H1 (cell line): ENCODE data around the gene HPX. TPM values are rescaled to one million over a fixed set of nuclear protein-coding genes. Genes with fewer than 3 reads are reported as not detected.

Experiments
- CTCF ChIA-PET: fragments of 300-600 bp; sonication (Branson Sonifier 250); formaldehyde crosslinking; loops from one replicate; lab custom pipeline; 2021; ENCODE audit not compliant: partially characterized antibody; lab: Charles Lee
- POLR2A ChIA-PET: fragments of 300-600 bp; sonication (Branson Sonifier 250); formaldehyde crosslinking; loops from one replicate; lab custom pipeline; 2021; ENCODE audit warnings: inconsistent platforms; ENCODE audit not compliant: partially characterized antibody; lab: Charles Lee
- DNase-seq, 2 experiments: peaks; one replicate each; pipeline versions ENCODE4 v3.0.0 to v3.0.0-alpha.2; 2010 to 2022; ENCODE audit warnings: low spot score in 2 of 2, low read depth in 1 of 2, mixed read lengths in 1 of 2
- FAIRE-seq: peaks from 2 replicates; lab custom pipeline; 2011; peaks lifted over from hg19 to GRCh38; lab: Jason Lieb, UNC
- H2AFZ ChIP-seq: 2 replicates; pipeline ENCODE4 v1.8.1; 2012; ENCODE audit warnings: low read length, inconsistent platforms
- H2AK5ac ChIP-seq: 2 replicates; pipeline ENCODE4 v1.6.1; 2013; ENCODE audit warnings: low read depth, low read length
- H2BK120ac ChIP-seq: replicated peaks from 2 replicates; pipeline ENCODE3; 2013; ENCODE audit warnings: low read depth, low read length, inconsistent platforms
- H2BK12ac ChIP-seq: 2 replicates; pipeline ENCODE4 v1.6.1; 2013; ENCODE audit warnings: low read depth, low read length
- H2BK15ac ChIP-seq: 2 replicates; pipeline ENCODE4 v1.6.1; 2013; ENCODE audit warnings: low read length
- H2BK20ac ChIP-seq: 2 replicates; pipeline ENCODE4 v1.6.1; 2013; ENCODE audit warnings: low read length
- H2BK5ac ChIP-seq: 2 replicates; pipeline ENCODE4 v1.6.1; 2013; ENCODE audit warnings: low read depth, low read length
- H3K14ac ChIP-seq: 2 replicates; pipeline ENCODE4 v1.6.1; 2013; ENCODE audit warnings: inconsistent platforms; ENCODE audit not compliant: insufficient read length
- H3K18ac ChIP-seq: 2 replicates; pipeline ENCODE4 v1.6.1; 2013; ENCODE audit warnings: low read length; ENCODE audit errors: extremely low read depth
- H3K23ac ChIP-seq: 2 replicates; pipeline ENCODE4 v1.6.1; 2013; ENCODE audit warnings: inconsistent platforms; ENCODE audit not compliant: insufficient read length
- H3K23me2 ChIP-seq: 2 replicates; pipeline ENCODE4 v1.6.1; 2013; ENCODE audit warnings: low read depth, low read length
- H3K27ac ChIP-seq: 2 replicates; pipeline ENCODE4 v1.6.1; 2011; ENCODE audit warnings: low read depth, low read length, inconsistent platforms
- H3K27me3 ChIP-seq, 4 experiments: replicated peaks in 1 of 4; 1 replicate in 1 of 4; 2 replicates in 3 of 4; pipeline versions ENCODE4 v1.6.1 to v1.8.1; 2011 to 2013; ENCODE audit warnings: low read length in 3 of 4, mild to moderate bottlenecking in 3 of 4, inconsistent platforms in 2 of 4, mixed read lengths in 2 of 4, moderate library complexity in 1 of 4; ENCODE audit not compliant: control insufficient read depth in 3 of 4, insufficient read depth in 3 of 4; ENCODE audit errors: extremely low read depth in 1 of 4
- H3K36me3 ChIP-seq, 4 experiments: 2 replicates each; pipeline versions ENCODE4 v1.6.1 to v1.8.1; 2011 to 2013; ENCODE audit warnings: mild to moderate bottlenecking in 4 of 4, low read length in 3 of 4, moderate library complexity in 2 of 4, control low read depth in 1 of 4, inconsistent platforms in 1 of 4; ENCODE audit not compliant: insufficient read depth in 4 of 4, control insufficient read depth in 2 of 4
- H3K4ac ChIP-seq: replicated peaks from 2 replicates; pipeline ENCODE3; 2013; ENCODE audit warnings: low read length, low read depth, mixed read lengths, inconsistent platforms; ENCODE audit not compliant: insufficient read length
- H3K4me1 ChIP-seq, 4 experiments: replicated peaks in 1 of 4; 1 replicate in 1 of 4; 2 replicates in 3 of 4; pipeline versions ENCODE4 v1.6.1 to v1.8.1; 2011 to 2013; ENCODE audit warnings: low read length in 3 of 4, inconsistent platforms in 2 of 4, mixed read lengths in 1 of 4; ENCODE audit not compliant: insufficient read depth in 4 of 4, control insufficient read depth in 3 of 4
- H3K4me2 ChIP-seq, 2 experiments: 2 replicates each; pipeline versions ENCODE4 v1.6.1 to v1.8.1; 2011 to 2013; ENCODE audit warnings: low read depth in 2 of 2, low read length in 2 of 2, control low read depth in 1 of 2, inconsistent platforms in 1 of 2, mild to moderate bottlenecking in 1 of 2; ENCODE audit not compliant: insufficient read depth in 1 of 2
- H3K4me3 ChIP-seq, 4 experiments: fragments of 200-600, 300-600 bp in 1 of 4; sonication (generic), shearing (Covaris generic), sonication (Bioruptor Twin) in 1 of 4; 2 replicates each; pipeline versions ENCODE4 v1.5.1 to v1.8.1; 2011 to 2016; ENCODE audit warnings: low read length in 4 of 4, low read depth in 3 of 4, control low read depth in 2 of 4, inconsistent platforms in 2 of 4, mild to moderate bottlenecking in 2 of 4, mixed read lengths in 1 of 4, moderate library complexity in 1 of 4; ENCODE audit not compliant: insufficient read depth in 2 of 4; ENCODE audit errors: extremely low read depth in 1 of 4
- H3K56ac ChIP-seq: replicated peaks from 2 replicates; pipeline ENCODE3; 2013; ENCODE audit warnings: low read depth, mild to moderate bottlenecking, mixed read lengths, low read length, inconsistent platforms; ENCODE audit not compliant: insufficient read length
- H3K79me1 ChIP-seq: 2 replicates; pipeline ENCODE4 v1.6.1; 2013; ENCODE audit warnings: low read depth, low read length, control low read depth
- H3K79me2 ChIP-seq, 2 experiments: 2 replicates each; pipeline versions ENCODE4 v1.6.1 to v1.8.1; 2012 to 2013; ENCODE audit warnings: low read length in 2 of 2, mild to moderate bottlenecking in 2 of 2, inconsistent platforms in 1 of 2; ENCODE audit not compliant: insufficient read depth in 2 of 2, control insufficient read depth in 1 of 2
- H3K9ac ChIP-seq, 4 experiments: replicated peaks in 1 of 4; 1 replicate in 1 of 4; 2 replicates in 3 of 4; pipeline versions ENCODE4 v1.6.1 to v1.8.1; 2011 to 2013; ENCODE audit warnings: low read depth in 3 of 4, low read length in 3 of 4, control low read depth in 2 of 4, mild to moderate bottlenecking in 2 of 4, moderate library complexity in 2 of 4, inconsistent platforms in 1 of 4; ENCODE audit errors: extremely low read depth in 1 of 4
- H3K9me3 ChIP-seq, 2 experiments: 2 replicates each; pipeline versions ENCODE4 v1.6.1 to v1.8.1; 2012 to 2013; ENCODE audit warnings: mild to moderate bottlenecking in 2 of 2, moderate library complexity in 2 of 2, control low read depth in 1 of 2, inconsistent platforms in 1 of 2, low read depth in 1 of 2, low read length in 1 of 2, mixed read lengths in 1 of 2; ENCODE audit not compliant: insufficient read depth in 2 of 2
- H4K20me1 ChIP-seq, 2 experiments: replicated peaks in 1 of 2; 2 replicates each; pipeline versions ENCODE3 to v1.8.1; 2011 to 2013; ENCODE audit warnings: inconsistent platforms in 2 of 2, low read length in 2 of 2, mild to moderate bottlenecking in 1 of 2; ENCODE audit not compliant: insufficient read depth in 2 of 2, control insufficient read depth in 1 of 2
- H4K5ac ChIP-seq: 2 replicates; pipeline ENCODE4 v1.6.1; 2013; ENCODE audit warnings: low read length, low read depth, mixed read lengths, inconsistent platforms; ENCODE audit not compliant: insufficient read length
- H4K8ac ChIP-seq: 2 replicates; pipeline ENCODE4 v1.8.0; 2013; ENCODE audit warnings: mild to moderate bottlenecking, moderate library complexity, low read length, inconsistent platforms; ENCODE audit not compliant: insufficient read depth; ENCODE audit errors: extremely low read depth
- H4K91ac ChIP-seq: replicated peaks from 2 replicates; pipeline ENCODE3; 2013; ENCODE audit warnings: low read length, mixed read lengths, inconsistent platforms; ENCODE audit not compliant: insufficient read length
- ATF2 ChIP-seq: IDR thresholded peaks from 2 replicates; pipeline ENCODE4 v1.6.1; 2012; ENCODE audit warnings: low read length, inconsistent platforms
- EP300 ChIP-seq, 2 experiments: IDR thresholded peaks; 1 replicate in 1 of 2; 2 replicates in 1 of 2; pipeline ENCODE4 v1.6.1; 2011 to 2012; ENCODE audit warnings: low read depth in 2 of 2, low read length in 2 of 2, mild to moderate bottlenecking in 2 of 2, borderline replicate concordance in 1 of 2, inconsistent platforms in 1 of 2, moderate library complexity in 1 of 2
- WGBS, 2 experiments: shearing (Covaris generic) in 1 of 2; methylation state at CpG; one replicate each; pipeline versions ENCODE4 v1.1.6 to v1.1.7; 2013 to 2015; ENCODE audit warnings: low lambda C conversion rate in 2 of 2, mixed read lengths in 2 of 2, inconsistent platforms in 1 of 2, low coverage in 1 of 2, missing lambda C conversion rate in 1 of 2; ENCODE audit not compliant: insufficient replicate concordance in 2 of 2, insufficient coverage in 1 of 2, insufficient read length in 1 of 2; ENCODE audit errors: extremely low coverage in 1 of 2, missing lambda C conversion rate in 1 of 2; 5-methylcytosine and 5-hydroxymethylcytosine counted together
- polyA plus RNA-seq, 7 experiments: library from polyadenylated mRNA; depleted of rRNA in 3 of 7; stranded (reverse) in 5 of 7; unstranded in 2 of 7; fragments of >200 nt in 5 of 7; fragments of 200-250 nt in 2 of 7; gene quantifications; 1 replicate in 5 of 7; 2 replicates in 1 of 7; 4 replicates in 1 of 7; pipeline versions ENCODE4 v1.2.1 to v1.2.3, GENCODE V29; 2011 to 2013; ENCODE audit warnings: missing spikeins in 2 of 7, mixed read lengths in 2 of 7
- total RNA-seq: library from RNA; stranded (reverse); fragmentation: NEBNext Ultra II Directional; extraction: Animal tissue kit (Norgen Biotek cat#: 25700); gene quantifications from 2 replicates; pipeline ENCODE4 v1.2.1, GENCODE V29; 2021

HPX gene
- total and polyA plus RNA-seq, 2 of the 8 experiments (the other 6 are each of a cell fraction or from before 2014, with no cell fraction given), result 0.80 to 0.97 TPM

- POLR2A ChIA-PET, result interaction anchor here (0.8 to 2.2 kb wide), 11 partner anchors 8 to 129 kb away, joined by 3 to 13 read pairs (median 4); partner anchors contain the start of genes DNHD1 and TRIM3
- Histone ChIP-seq H3K23me2 (peaks cover 11% of the 10 kb centered on the region), H2BK12ac (no peak overlapping the region), H3K18ac (no peak overlapping the region), H4K8ac (no peak overlapping the region), H2BK20ac (no peak overlapping the region), H2BK120ac (no peak overlapping the region), H3K23ac (no peak overlapping the region), H3K4me3 (peak overlapping the region; percentile 89 to 100 (median 100)), H3K79me1 (peaks cover 14% of the 10 kb centered on the region), H2AK5ac (no peak overlapping the region), H4K20me1 (peaks cover 0 to 12% of the 10 kb centered on the region in 2 experiments), H3K56ac (no peak overlapping the region), H3K27me3 (no peaks in the 10 kb centered on the region), H3K4ac (no peak overlapping the region), H3K27ac (no peak overlapping the region; the same call in 1 of the 2 replicates), H2BK5ac (no peak overlapping the region; the same call in 1 of the 2 replicates), H3K14ac (no peak overlapping the region), H2BK15ac (no peak overlapping the region), H2AFZ (no peak overlapping the region), H4K91ac (no peak overlapping the region), H3K79me2 (peaks cover 14 to 39% of the 10 kb centered on the region in 2 experiments), H3K36me3 (peaks cover 16 to 66% (median 43%) of the 10 kb centered on the region in 4 experiments), H3K9me3 (no peaks in the 10 kb centered on the region), H3K4me2 (peak overlapping the region; percentile 97 to 99), H3K4me1 (peaks cover 4 to 13% (median 5%) of the 10 kb centered on the region in 4 experiments), H4K5ac (no peak overlapping the region), H3K9ac (peak overlapping the region in 2 of 4 experiments; percentile 95 to 98; a peak in 4 of 7 replicates)
- CTCF ChIA-PET, result interaction anchor here (0.9 to 2.5 kb wide), 8 partner anchors 15 to 212 kb away, joined by 3 to 12 read pairs (median 4); partner anchors contain the start of gene DNHD1
- no peak for FAIRE-seq
- 94% methylated on average over 4 of the region's 4 CpGs; no CpG with 5 or more reads in 1 of the 2 experiments for WGBS, 2 experiments
- no peak for DNase-seq
- no peak for TF ChIP-seq ATF2
- TF ChIP-seq EP300 (IDR thresholded peaks at IDR 0.05; ENCODE audit: borderline replicate concordance in 1 of 2, low read depth in 2 of 2, low read length in 2 of 2), result no peak
Observed at GRCh38 chr11:6482441-6482840, 41.7 kb upstream of the HPX start.
